AG09309 (cell line): ENCODE results near the gene PHOX2B.

Experiments
- DNase-seq: peaks from one replicate; pipeline ENCODE4 v3.0.0-alpha.2; 2010; ENCODE audit warnings: low read depth
- H3K4me3 ChIP-seq: 2 replicates; pipeline ENCODE4 v1.5.1; 2011; ENCODE audit warnings: mild to moderate bottlenecking, low read depth, low read length, moderate library complexity; ENCODE audit not compliant: control insufficient read depth
- TF ChIP-seq, protein P1 (sequence below): IDR thresholded peaks from 2 replicates; pipeline ENCODE4 v1.5.1; 2011; ENCODE audit warnings: mild to moderate bottlenecking, low read depth, low read length, inconsistent platforms; ENCODE audit not compliant: insufficient read depth, control insufficient read depth; ENCODE audit errors: missing control alignments

PHOX2B gene

DNA sequence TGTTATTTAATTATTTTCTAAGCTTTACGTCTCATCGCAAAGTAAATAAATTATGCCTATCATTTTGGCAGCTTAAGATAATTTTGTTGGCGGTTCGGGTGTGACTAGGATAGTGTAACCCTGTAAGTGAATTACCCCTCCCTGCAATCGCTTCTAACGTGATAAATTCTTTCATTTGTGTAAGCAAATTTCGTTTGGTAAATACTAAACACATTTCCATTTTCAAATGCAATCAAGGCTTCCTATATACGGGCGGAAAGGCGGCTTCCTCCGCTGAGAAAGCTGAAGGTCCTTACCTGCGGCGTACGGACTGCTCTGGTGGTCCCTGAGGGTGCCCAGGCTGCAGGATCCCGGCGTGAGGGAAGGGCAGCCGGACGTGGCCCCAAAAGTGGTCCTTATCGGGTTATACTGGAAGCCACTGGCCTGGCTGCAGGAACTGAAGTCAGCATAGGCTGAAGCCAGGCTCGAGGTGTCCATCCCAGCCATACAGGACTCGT is 403 bp downstream of the PHOX2B start:
- no peak for DNase-seq
- H3K4me3 ChIP-seq, result no peak overlapping the region
- TF ChIP-seq, protein P1, sequence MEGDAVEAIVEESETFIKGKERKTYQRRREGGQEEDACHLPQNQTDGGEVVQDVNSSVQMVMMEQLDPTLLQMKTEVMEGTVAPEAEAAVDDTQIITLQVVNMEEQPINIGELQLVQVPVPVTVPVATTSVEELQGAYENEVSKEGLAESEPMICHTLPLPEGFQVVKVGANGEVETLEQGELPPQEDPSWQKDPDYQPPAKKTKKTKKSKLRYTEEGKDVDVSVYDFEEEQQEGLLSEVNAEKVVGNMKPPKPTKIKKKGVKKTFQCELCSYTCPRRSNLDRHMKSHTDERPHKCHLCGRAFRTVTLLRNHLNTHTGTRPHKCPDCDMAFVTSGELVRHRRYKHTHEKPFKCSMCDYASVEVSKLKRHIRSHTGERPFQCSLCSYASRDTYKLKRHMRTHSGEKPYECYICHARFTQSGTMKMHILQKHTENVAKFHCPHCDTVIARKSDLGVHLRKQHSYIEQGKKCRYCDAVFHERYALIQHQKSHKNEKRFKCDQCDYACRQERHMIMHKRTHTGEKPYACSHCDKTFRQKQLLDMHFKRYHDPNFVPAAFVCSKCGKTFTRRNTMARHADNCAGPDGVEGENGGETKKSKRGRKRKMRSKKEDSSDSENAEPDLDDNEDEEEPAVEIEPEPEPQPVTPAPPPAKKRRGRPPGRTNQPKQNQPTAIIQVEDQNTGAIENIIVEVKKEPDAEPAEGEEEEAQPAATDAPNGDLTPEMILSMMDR, result no peak

DNA sequence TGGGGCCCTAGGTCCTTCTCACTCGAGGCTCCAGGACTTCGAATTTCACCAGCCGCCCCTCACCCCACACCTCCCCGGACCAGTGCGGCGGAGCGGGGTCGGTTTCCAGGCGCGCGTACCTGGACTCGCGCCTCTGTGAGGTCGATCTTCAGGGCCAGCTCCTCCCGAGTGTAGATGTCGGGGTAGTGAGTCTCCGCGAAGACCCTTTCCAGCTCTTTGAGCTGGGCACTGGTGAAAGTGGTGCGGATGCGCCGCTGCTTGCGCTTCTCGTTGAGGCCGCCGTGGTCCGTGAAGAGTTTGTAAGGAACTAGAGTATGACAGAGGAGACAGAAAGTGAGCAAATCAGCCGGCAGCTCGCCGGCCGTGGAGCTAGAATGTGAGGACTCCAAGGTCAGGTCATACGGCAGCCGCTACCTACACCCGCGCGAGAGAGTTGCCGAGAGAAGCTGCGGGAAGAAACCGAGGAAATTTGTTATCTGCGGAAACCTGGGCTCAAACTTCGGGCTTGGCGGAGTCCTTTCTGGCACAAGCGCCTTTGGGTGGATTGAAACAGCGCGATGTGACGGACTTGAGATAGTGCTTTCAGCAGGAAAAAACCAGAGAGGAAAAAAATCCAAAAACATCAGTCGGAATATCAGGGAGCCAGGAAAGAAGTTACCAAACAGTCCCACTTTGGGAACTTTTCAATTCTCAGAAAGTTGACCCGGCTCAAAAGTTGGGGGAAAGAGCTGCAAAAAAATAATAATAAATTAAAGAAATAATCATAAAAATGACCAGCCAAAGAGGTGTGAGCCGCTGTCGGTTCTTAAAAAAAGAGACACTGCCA is 1.1 kb downstream of the PHOX2B start:
- H3K4me3 ChIP-seq, result no peak overlapping the region
- TF ChIP-seq, protein P1, result no peak
- no peak for DNase-seq

DNA sequence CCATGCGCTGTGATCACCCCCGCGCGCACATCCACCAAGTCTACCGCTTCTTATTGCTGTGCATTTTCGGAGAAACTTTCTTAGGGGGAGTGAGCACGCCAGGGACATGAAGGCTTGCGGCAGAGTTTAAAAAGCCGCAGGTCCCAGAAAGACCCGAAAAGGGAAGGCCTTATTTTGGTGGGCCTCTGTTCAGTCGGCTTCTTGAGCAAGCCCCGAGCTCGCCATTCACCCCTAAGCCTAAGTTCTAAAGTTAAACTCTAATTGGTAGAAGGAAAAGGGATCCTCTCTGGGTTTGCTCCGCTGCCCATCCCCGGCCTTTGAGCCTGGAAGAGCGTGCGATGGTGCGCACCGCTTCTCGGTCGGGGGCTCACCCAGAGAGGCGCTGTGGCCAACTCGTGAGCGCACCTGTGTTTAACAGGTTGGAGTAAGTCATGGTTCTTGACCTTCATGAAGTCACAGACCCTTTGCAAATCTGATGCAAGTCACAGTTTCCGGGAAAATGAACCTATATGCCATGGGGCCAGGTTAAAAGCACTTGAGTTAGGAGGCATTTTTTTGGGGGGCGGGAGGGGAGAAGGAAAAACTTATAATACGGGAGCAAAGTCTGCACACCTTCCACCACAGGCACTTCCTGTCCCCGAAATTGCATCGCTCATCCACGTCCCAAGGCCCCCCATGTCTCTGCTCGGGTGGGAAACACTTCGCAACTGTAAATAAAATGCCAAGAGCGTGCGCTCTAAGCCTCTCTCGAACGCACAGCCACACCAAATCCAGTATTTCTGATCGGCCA is 1.9 kb downstream of the PHOX2B start:
- TF ChIP-seq, protein P1, result no peak
- no peak overlapping the region for H3K4me3 ChIP-seq
- no peak for DNase-seq

DNA sequence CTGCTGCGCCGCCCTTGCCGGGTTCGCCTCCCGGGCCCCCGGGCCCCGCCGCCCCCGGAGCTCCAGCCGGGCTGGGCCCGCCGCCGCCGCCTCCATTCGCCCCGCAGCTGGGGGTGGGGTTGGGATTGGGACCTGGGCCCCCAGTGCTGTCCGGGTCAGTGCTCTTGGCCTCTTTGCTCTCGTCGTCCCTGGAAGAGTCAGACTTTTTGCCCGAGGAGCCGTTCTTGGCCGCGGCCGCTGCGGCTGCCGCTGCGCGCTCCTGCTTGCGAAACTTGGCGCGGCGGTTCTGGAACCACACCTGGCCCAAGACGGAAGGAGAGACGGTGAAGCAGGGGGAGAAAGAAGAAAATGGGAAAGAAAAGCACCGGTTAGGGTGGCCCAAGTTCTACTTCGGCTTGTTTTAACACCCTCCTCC is 2.5 kb downstream of the PHOX2B start:
- no peak overlapping the region for H3K4me3 ChIP-seq
- TF ChIP-seq, protein P1, result no peak
- no peak for DNase-seq

DNA sequence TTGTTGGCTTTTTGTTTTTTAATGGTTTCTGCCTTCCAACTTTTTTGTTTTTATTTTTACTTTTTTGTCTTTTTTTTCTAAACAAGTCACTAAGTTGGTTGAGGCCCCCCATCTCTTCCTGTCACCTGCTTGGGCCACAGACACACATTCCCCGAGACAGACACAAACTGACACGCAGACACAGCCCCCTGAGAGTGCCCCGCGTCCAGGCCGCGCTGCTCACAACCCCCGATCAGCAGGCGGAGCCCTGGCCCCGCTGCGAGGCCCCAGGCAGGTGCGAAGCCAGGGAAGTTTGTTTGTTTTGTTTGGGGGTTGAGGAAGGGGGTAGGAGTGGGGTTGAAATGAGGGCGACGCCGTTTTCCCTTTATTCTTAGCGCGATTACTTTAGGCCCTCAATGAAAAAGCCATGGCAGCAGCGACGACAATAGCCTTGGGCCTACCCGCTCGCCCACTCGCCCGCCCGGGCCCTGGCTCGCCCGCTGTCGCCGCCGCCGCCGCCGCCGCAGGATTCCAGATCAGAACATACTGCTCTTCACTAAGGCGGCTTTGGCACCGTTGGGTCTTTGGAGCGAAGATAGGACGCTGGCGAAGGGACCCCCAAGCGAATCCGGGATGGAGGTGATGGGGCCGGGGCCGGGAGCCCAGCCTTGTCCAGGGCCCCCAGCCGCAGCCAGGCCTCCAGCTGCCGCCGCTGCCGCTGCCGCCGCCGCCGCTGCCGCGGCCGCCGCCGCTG is 3.1 kb downstream of the PHOX2B start:
- no peak for DNase-seq
- H3K4me3 ChIP-seq, result no peak overlapping the region

More for the DNA sequence above, 3.1 kb downstream of the PHOX2B start:
- TF ChIP-seq, protein P1, result no peak
